GM21360 (cell line): ENCODE results near the gene IGSF21.

Experiments
- ATAC-seq: cut with Tn5 transposase; IDR thresholded peaks from one replicate; pipeline ENCODE4 v1.9.1; 2021; ENCODE audit warnings: mild to moderate bottlenecking, moderate library complexity; ENCODE audit not compliant: unreplicated experiment

The IGSF21 gene

DNA sequence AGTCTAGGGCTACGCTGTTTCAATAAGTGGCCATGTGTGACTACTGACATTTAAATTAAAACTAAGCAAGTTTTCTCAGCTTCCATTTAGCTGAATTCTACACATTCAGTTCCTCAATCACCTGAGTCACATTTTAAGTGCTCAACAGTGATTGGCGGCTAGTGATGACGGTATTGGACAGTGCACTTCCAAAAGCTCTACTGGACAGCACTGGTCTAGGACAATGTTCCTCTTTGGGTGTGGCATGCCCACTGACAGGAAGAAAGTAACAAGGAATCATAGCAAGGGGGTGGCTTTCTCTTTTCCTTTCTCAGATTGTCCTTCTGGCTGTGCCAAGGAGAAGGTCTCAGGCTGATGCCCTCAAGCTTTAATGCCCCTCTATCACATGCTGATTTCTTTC lies 11.7 kb downstream of the IGSF21 start:
- no peak for ATAC-seq

DNA sequence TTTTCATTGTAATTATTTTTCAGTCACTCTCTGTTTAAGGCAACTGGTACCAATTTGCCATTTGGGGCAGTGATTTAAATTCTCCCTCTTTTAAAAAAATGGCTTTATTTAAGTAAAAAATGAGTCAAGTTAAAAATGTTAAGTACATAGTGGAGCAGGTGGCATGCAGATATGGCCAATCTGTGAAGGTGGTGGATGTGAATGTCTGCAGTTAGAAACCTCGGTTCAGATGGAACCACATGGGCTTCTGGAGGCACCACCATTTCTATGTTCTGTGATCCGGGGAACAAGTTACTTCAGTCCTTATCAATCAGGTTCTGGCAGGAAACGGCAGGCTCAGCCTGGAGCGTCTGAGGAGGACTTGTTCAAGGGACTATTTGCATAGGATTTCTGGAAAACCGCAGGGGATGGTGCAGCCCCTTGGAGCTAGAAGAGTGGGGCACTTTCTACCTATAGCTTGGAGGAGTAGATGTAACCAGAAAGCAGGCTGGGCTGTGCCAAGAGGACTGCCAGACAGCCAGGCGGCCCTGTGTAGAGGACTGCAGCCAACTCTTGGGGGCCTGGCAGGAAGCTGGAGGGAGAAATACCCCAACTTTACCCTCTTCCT lies 12.3 kb downstream of the IGSF21 start:
- no peak for ATAC-seq

- ATAC-seq = no peak
Observed at GRCh38 chr1:18120638-18121037, 13.0 kb downstream of the IGSF21 start.

- ATAC-seq = no peak
Observed at GRCh38 chr1:18121072-18121820, 13.6 kb downstream of the IGSF21 start.

- ATAC-seq = no peak
Observed at GRCh38 chr1:18123467-18123992, 15.9 kb downstream of the IGSF21 start.

DNA sequence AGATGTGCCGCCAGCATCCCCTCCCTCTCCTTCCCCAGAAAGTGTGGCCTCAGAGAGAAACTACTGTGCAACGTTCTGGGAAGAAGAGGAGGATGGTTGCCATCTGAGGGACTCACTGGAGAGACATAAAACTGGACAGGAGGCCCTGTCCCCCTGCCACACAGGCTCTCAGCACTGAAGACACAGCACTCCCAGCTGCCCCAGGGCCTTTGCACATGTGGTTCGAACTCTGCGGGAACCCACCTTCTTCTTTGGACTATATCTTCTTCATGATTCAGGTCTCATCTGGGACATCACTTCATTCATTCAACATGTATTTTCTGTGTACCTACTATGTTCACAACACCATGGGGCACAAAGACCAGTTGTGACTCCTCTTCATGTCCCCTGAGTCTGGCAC lies 17.4 kb downstream of the IGSF21 start:
- ATAC-seq = no peak

DNA sequence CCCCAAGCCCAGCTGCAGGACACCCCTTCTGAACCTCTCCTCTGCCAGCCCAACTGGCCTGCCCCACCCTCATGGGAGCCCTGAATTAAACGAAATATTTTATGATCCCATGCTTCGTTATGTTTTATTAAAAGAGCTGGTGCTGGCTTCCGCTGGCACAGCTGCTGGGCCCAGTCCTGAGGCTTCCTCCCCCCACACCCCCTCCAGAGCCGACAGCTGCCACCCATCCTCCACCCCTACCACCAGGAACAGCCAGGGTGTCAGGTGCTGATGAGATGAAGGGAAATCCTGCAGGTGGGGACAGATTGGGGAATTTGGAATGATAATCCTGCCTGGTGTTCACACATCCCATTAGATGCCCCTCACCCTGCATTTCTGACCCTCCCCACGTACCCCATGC lies 19.0 kb downstream of the IGSF21 start:
- ATAC-seq = no peak

GRCh38 chr1:18128298-18128697 lies 20.7 kb downstream of the IGSF21 start:
- no peak for ATAC-seq

DNA sequence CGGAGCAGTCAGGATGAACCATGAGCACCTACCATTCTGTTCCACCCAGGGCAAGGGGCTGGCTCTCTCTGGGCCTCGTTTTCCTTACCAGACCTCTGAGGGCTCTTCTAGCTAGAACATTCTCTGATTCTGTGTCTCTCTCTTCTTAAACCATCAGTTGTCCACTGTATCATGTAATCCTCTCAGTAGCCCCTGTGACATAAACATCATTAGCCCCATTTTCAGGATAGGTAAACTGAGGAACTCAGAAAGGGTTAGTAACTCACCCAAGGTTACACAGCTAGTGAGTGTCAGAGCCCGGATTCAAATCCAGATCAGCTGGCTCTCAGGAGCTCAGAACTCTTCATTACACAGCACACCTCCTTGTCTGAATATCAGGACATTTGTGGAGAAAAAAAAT lies 22.8 kb downstream of the IGSF21 start:
- no peak for ATAC-seq

GRCh38 chr1:18132022-18132710 lies 24.6 kb downstream of the IGSF21 start:
- ATAC-seq = no peak

DNA sequence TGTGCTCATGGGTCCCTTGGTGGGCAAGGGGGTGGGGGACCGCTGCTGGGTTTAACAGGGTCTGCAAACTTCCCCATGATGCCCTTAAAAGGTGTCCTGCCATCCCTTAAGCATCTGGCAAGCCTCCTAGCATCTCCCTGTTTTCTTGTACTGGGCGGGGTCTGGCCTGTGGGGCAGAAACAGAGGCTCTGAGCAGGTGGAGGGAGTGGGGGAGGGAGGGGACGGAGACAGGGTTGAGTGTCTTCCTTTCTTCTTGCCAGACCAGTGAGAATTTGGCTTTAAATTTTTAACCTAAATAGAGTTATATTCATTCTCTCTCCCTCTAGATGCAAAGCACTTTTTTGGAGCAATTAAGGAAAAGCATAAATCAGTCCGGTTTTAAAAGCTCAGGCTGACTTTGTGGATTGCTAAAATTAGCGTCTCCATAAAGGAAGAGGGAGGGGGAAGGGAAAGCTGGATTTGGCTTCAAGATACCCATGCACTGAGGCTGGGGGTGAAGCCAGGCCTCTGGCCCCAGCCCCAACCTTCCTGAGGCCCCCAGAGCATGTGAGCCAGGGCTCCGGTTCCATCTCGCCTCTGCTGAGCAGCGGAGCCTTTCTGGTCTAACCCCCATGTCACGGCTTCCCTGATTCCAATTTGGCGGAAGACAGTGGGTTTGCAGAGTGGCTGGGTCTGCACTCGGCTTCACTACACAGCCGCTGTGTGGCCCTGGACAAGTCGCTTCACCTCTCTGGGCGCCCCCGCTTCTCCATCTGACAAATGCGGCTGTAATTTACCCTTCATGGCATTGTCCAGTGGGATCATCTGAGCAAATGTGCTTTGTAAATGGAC lies 25.3 kb downstream of the IGSF21 start:
- ATAC-seq = no peak

DNA sequence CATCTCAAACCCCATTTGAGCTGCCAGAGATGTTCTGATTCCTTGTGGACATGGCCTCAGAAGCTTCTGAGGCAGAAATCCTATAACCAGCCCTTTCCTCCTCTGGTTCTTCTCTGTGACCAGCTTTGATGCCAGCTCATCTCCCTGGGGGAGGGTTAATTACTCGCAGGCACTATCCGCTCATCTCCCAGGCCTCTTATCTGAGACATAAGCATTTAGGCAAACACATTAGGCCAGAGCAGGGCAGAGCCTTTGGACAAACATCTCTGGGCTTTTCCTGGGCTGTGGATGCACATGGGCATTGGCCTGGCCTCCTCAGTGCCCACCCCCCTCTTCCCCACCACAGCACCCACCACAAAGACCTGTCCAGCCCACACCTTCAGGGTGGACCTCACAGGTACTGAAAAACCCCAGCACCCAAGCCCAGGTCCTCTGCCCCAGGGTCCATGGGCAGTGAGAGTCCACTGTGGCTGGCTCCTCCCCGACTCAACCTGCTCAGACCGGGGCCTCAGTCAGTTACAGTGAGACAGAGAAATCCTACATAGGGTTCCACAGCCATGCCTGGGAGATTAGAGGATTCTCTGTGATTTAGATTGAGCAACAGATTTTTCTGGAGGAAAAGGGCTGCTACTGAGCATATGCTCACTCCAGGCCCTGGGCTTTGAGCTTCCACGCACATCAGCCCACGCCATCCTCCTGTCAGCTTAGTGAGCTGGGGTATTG lies 26.9 kb downstream of the IGSF21 start:
- ATAC-seq = no peak

DNA sequence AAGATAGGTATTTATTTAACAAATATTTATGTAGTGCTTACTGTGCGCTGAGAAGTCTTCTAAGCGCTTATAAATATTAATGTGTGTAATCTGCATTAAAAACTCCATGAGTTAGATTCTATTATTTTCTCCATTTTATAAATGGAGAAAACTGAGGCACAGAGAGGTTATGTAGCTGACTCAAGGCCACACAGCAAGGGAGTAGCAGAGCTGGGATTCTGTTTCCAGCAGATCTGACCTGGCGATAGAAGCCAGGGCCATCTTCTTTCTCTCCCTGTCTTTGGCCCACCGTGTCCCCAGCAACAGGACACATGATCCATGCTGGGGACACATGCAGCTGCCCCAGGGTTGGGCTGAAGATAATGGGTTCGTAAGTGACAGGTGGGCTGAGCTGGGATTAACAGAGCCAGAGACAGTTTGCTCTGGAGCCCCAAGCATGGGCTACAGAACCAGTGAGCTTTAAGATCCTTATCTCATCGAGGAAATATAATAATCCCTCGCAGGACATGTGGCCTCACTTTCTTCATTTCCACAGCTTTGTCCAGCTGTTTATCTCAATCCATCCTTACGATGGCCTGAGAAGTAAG lies 30.3 kb downstream of the IGSF21 start:
- no peak for ATAC-seq

DNA sequence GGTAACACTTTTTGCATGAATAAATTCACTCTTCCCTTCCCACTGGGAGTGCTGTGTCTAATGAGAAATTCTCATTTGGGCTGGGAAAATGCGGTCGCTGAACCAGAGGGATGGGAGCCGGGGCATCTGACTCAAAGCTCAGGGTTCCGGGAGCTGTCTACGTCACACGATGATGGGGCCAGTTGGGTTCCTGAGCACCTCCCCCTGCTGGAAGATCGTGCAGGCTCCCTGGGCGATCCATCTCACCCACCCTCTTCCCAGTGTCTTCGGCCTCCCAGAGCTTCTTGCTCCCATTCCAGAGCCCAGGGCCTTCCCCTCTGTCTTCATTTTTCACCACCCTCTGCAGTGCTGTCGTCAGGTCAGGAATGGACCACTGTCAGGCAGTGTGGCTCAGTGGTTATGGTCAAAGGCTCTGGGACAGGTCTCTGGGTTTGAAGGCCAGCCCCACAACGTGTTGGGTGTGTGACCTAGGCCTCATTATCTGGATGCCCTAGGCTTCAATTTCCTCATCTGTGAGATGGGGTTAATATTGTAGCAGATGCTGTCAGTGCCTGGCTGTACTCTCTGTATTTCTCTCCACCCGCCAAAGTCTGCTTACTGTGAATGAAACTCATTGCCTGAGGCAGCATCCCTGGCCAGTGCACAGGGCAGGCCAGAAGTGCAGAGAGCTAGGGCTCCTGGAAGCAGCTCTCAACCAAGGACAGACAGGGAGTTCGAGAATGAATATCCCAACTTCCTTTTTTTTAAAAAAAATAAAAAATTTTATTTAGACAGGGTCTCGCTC lies 31.8 kb downstream of the IGSF21 start:
- no peak for ATAC-seq

- ATAC-seq = no peak
Observed at GRCh38 chr1:18140411-18140810, 32.8 kb downstream of the IGSF21 start.

DNA sequence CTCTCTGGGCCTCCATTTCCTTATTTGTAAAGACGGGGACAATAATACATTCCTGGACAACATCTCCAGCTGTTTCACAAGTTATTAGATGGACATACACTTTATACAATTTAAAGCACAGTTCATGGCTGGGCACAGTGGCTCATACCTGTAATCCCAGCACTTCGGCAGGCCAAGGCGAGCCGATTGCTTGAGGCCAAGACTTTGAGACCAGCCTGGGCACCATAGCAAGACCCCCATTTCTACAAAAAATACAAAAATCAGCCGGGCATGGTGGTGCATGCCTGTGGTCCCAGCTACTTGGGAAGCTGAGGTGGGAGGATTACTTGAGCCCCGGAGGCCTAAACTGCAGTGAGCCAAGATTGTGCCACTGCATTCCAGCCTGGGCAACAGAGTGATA lies 34.1 kb downstream of the IGSF21 start:
- ATAC-seq = no peak

GRCh38 chr1:18142471-18142870 lies 34.9 kb downstream of the IGSF21 start:
- ATAC-seq = no peak

DNA sequence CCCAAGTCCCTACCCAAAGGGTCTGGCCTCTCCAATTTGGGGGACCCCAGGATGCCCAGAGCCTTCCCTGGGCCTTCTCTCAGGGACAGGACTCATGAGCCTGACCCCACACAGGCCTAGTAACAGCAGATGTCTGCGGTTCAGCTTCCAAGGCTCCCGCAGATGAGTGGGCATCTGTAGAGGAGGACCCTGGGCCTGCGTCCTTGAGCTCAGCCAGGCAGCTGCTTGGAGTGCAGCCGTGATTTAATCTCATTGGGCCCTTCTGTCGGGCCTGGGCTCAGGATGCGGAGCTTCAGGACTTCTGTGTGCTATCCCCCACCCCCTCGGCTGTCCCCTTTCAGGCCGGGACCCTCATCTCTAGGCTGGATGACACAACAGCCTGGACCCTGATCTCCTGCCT lies 35.4 kb downstream of the IGSF21 start:
- ATAC-seq = no peak

- ATAC-seq = no peak
Observed at GRCh38 chr1:18144062-18144461, 36.5 kb downstream of the IGSF21 start.
